GM23338 (cell line): ENCODE measurements around the gene UBQLN2. TPM values are rescaled to one million over a fixed set of nuclear protein-coding genes. Genes with fewer than 3 reads are reported as not detected.

Source experiments
- ATAC-seq: fragments of 200-7000 bp; cut with Tn5 transposase; 3 replicates; pipeline ENCODE4 v1.9.1; 2020
- DNase-seq: peaks from one replicate; pipeline ENCODE4 v3.0.0-alpha.2; 2015; ENCODE audit warnings: low spot score
- H2AFZ ChIP-seq: fragments of 200-600 bp; sonication (generic); 2 replicates; pipeline ENCODE4 v1.8.0; 2016; ENCODE audit warnings: antibody characterized with exemption, mild to moderate bottlenecking, moderate library complexity
- H3F3A ChIP-seq: fragments of 200-600 bp; sonication (generic); replicated peaks from 2 replicates; pipeline ENCODE4 v1.8.0; 2017; ENCODE audit warnings: antibody characterized with exemption, mixed run types, low read depth
- H3K27ac ChIP-seq: fragments of 200-600 bp; sonication (generic); 2 replicates; pipeline ENCODE4 v1.6.1; 2016; ENCODE audit warnings: low read depth
- H3K27me3 ChIP-seq: fragments of 200-600 bp; sonication (generic); 2 replicates; pipeline ENCODE4 v1.8.0; 2016; ENCODE audit warnings: mild to moderate bottlenecking, mixed run types, moderate library complexity; ENCODE audit not compliant: insufficient read depth
- H3K36me3 ChIP-seq: fragments of 200-600 bp; sonication (generic); 2 replicates; pipeline ENCODE4 v1.8.0; 2016; ENCODE audit warnings: mild to moderate bottlenecking; ENCODE audit not compliant: insufficient read depth
- H3K4me1 ChIP-seq: fragments of 200-600 bp; sonication (generic); 2 replicates; pipeline ENCODE4 v1.8.0; 2016; ENCODE audit warnings: mild to moderate bottlenecking, moderate library complexity; ENCODE audit not compliant: insufficient read depth
- H3K4me2 ChIP-seq: fragments of 200-600 bp; sonication (generic); 2 replicates; pipeline ENCODE4 v1.7.1; 2017; ENCODE audit warnings: mixed run types
- H3K4me3 ChIP-seq: fragments of 200-600 bp; sonication (generic); 2 replicates; pipeline ENCODE4 v1.6.1; 2016; ENCODE audit warnings: mixed run types
- H3K79me2 ChIP-seq: fragments of 200-600 bp; sonication (generic); replicated peaks from 2 replicates; pipeline ENCODE4 v1.8.0; 2017; ENCODE audit warnings: mild to moderate bottlenecking; ENCODE audit not compliant: insufficient read depth
- H3K9me2 ChIP-seq: fragments of 200-600 bp; sonication (generic); 2 replicates; pipeline ENCODE4 v1.8.0; 2017; ENCODE audit not compliant: insufficient read depth
- H4K20me1 ChIP-seq: fragments of 200-600 bp; sonication (generic); replicated peaks from 2 replicates; pipeline ENCODE4 v1.8.0; 2017; ENCODE audit warnings: mild to moderate bottlenecking; ENCODE audit not compliant: insufficient read depth
- H3K27ac Mint-ChIP-seq: 2 replicates; pipeline ENCODE4 v1.8.0; 2020; ENCODE audit warnings: inconsistent platforms, mild to moderate bottlenecking, moderate library complexity, mixed read lengths
- H3K27me3 Mint-ChIP-seq: 3 replicates; pipeline ENCODE4 v1.8.0; 2022; ENCODE audit warnings: low read depth, mild to moderate bottlenecking, moderate library complexity, mixed read lengths, inconsistent platforms; ENCODE audit not compliant: insufficient read depth, poor library complexity
- H3K36me3 Mint-ChIP-seq: 3 replicates; pipeline ENCODE4 v1.8.0; 2021; ENCODE audit warnings: low read depth, mild to moderate bottlenecking, inconsistent platforms, moderate library complexity, mixed read lengths
- H3K4me1 Mint-ChIP-seq: 3 replicates; pipeline ENCODE4 v1.8.0; 2020; ENCODE audit warnings: mild to moderate bottlenecking, inconsistent platforms, mixed read lengths
- H3K4me3 Mint-ChIP-seq: 3 replicates; pipeline ENCODE4 v1.8.0; 2021; ENCODE audit warnings: moderate library complexity, mild to moderate bottlenecking, inconsistent platforms, mixed read lengths
- H3K9me3 Mint-ChIP-seq: 3 replicates; pipeline ENCODE4 v1.8.0; 2020; ENCODE audit warnings: moderate library complexity, mild to moderate bottlenecking, inconsistent platforms, mixed read lengths
- CREB1 ChIP-seq: fragments of 250-450 bp; sonication (Bioruptor Pico); IDR thresholded peaks from 2 replicates; pipeline ENCODE4 v1.5.0; 2020; ENCODE audit warnings: low read depth, mild to moderate bottlenecking, moderate library complexity
- EZH2phosphoT487 ChIP-seq: fragments of 200-600 bp; sonication (generic); IDR thresholded peaks from one replicate; pipeline ENCODE4 v1.8.1; 2018; ENCODE audit warnings: antibody characterized with exemption; ENCODE audit not compliant: unreplicated experiment
- JUNB ChIP-seq: IDR thresholded peaks from one replicate; pipeline ENCODE4 v1.6.1; 2016; ENCODE audit warnings: antibody characterized with exemption; ENCODE audit not compliant: unreplicated experiment
- STAT1 ChIP-seq: IDR thresholded peaks from one replicate; pipeline ENCODE4 v1.6.1; 2016; ENCODE audit warnings: antibody characterized with exemption; ENCODE audit not compliant: unreplicated experiment
- ZNF114 ChIP-seq: fragments of 250-450 bp; sonication (Bioruptor Pico); IDR thresholded peaks from 2 replicates; pipeline ENCODE4 v1.5.0; 2020; ENCODE audit warnings: mild to moderate bottlenecking, moderate library complexity
- ZNF331 ChIP-seq: fragments of 250-450 bp; sonication (Bioruptor Pico); IDR thresholded peaks from 2 replicates; pipeline ENCODE4 v1.5.0; 2020; ENCODE audit warnings: low read depth, mild to moderate bottlenecking, moderate library complexity
- polyA plus RNA-seq: library from polyadenylated mRNA; unstranded; fragments of >200 nt; fragmentation: Nextera tagmentation; extraction: Ambion mirVana; gene quantifications from 2 replicates; pipeline ENCODE4 v1.2.1, GENCODE V29; 2016
- total RNA-seq: library from RNA; depleted of rRNA; stranded (reverse); fragments of >200 nt; shearing (Covaris generic); gene quantifications from 2 replicates; pipeline ENCODE4 v1.2.3, GENCODE V29; 2014
- TF ChIP-seq, protein P1 (sequence below): fragments of 250-450 bp; sonication (Bioruptor Pico); IDR thresholded peaks from 2 replicates; pipeline ENCODE4 v1.5.0; 2020; ENCODE audit warnings: mild to moderate bottlenecking, moderate library complexity
- TF ChIP-seq, protein P2 (sequence below), 2 experiments: fragments of 200-600 bp in 1 of 2; sonication (generic) in 1 of 2; conservative IDR thresholded peaks; 2 replicates each; pipeline versions ENCODE4 v1.5.1 to v1.6.1; 2016 to 2017; ENCODE audit warnings: antibody characterized with exemption in 2 of 2, low read depth in 2 of 2, mild to moderate bottlenecking in 2 of 2, moderate library complexity in 1 of 2

UBQLN2 gene
- total and polyA plus RNA-seq, 2 experiments from 2014 or later, result 21.8 to 35.7 TPM

DNA sequence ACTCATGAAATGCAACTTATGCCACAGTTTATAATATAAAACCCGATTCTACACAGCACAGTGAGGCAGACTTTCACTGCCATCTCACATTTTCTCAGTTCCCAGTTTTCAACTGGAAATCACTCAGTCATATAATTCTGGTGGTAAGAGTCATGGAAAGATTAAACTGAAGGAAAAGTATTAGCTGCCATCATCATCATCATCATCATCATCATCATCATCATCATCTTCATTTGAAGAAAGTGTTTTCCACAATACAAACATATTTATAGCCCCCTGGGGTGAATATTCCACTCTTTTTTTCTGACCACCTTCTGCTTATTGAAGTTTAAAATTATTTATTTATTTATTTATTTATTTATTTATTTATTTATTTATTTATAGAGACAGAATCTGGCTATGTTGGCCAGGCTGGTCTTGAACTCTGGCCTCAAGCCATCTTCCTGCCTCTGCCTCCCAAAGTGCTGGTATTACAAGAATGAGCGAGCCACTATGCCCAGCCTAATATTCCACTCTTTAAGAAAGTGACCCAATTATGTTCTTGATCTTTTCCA, 6.0 kb upstream of the UBQLN2 start:
- Histone ChIP-seq H3K4me2 (no peak overlapping the region), H3K27me3 (no peaks in the 10 kb centered on the region), H3K9me2 (no peaks in the 10 kb centered on the region), H4K20me1 (no peaks in the 10 kb centered on the region), H3K4me3 (no peak overlapping the region), H2AFZ (no peak overlapping the region), H3K36me3 (no peaks in the 10 kb centered on the region), H3F3A (no peaks in the 10 kb centered on the region), H3K4me1 (peaks cover 3% of the 10 kb centered on the region), H3K79me2 (no peaks in the 10 kb centered on the region), H3K27ac (no peak overlapping the region)
- Mint-ChIP-seq H3K36me3 (no peaks in the 10 kb centered on the region), H3K4me3 (no peak overlapping the region), H3K27ac (no peak overlapping the region), H3K27me3 (no peaks in the 10 kb centered on the region), H3K9me3 (no peaks in the 10 kb centered on the region), H3K4me1 (no peaks in the 10 kb centered on the region)
- TF ChIP-seq EZH2phosphoT487, result no peak
- TF ChIP-seq ZNF331, result no peak
- TF ChIP-seq, protein P1, sequence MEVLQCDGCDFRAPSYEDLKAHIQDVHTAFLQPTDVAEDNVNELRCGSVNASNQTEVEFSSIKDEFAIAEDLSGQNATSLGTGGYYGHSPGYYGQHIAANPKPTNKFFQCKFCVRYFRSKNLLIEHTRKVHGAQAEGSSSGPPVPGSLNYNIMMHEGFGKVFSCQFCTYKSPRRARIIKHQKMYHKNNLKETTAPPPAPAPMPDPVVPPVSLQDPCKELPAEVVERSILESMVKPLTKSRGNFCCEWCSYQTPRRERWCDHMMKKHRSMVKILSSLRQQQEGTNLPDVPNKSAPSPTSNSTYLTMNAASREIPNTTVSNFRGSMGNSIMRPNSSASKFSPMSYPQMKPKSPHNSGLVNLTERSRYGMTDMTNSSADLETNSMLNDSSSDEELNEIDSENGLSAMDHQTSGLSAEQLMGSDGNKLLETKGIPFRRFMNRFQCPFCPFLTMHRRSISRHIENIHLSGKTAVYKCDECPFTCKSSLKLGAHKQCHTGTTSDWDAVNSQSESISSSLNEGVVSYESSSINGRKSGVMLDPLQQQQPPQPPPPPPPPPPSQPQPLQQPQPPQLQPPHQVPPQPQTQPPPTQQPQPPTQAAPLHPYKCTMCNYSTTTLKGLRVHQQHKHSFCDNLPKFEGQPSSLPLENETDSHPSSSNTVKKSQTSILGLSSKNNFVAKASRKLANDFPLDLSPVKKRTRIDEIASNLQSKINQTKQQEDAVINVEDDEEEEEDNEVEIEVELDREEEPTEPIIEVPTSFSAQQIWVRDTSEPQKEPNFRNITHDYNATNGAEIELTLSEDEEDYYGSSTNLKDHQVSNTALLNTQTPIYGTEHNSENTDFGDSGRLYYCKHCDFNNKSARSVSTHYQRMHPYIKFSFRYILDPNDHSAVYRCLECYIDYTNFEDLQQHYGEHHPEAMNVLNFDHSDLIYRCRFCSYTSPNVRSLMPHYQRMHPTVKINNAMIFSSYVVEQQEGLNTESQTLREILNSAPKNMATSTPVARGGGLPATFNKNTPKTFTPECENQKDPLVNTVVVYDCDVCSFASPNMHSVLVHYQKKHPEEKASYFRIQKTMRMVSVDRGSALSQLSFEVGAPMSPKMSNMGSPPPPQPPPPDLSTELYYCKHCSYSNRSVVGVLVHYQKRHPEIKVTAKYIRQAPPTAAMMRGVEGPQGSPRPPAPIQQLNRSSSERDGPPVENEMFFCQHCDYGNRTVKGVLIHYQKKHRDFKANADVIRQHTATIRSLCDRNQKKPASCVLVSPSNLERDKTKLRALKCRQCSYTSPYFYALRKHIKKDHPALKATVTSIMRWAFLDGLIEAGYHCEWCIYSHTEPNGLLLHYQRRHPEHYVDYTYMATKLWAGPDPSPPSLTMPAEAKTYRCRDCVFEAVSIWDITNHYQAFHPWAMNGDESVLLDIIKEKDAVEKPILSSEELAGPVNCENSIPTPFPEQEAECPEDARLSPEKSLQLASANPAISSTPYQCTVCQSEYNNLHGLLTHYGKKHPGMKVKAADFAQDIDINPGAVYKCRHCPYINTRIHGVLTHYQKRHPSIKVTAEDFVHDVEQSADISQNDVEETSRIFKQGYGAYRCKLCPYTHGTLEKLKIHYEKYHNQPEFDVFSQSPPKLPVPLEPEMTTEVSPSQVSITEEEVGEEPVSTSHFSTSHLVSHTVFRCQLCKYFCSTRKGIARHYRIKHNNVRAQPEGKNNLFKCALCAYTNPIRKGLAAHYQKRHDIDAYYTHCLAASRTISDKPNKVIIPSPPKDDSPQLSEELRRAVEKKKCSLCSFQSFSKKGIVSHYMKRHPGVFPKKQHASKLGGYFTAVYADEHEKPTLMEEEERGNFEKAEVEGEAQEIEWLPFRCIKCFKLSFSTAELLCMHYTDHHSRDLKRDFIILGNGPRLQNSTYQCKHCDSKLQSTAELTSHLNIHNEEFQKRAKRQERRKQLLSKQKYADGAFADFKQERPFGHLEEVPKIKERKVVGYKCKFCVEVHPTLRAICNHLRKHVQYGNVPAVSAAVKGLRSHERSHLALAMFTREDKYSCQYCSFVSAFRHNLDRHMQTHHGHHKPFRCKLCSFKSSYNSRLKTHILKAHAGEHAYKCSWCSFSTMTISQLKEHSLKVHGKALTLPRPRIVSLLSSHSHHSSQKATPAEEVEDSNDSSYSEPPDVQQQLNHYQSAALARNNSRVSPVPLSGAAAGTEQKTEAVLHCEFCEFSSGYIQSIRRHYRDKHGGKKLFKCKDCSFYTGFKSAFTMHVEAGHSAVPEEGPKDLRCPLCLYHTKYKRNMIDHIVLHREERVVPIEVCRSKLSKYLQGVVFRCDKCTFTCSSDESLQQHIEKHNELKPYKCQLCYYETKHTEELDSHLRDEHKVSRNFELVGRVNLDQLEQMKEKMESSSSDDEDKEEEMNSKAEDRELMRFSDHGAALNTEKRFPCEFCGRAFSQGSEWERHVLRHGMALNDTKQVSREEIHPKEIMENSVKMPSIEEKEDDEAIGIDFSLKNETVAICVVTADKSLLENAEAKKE (CRISPR knock-in tag), result no peak
- TF ChIP-seq STAT1, result no peak
- TF ChIP-seq JUNB, result no peak
- no peak for TF ChIP-seq CREB1
- TF ChIP-seq, protein P2, sequence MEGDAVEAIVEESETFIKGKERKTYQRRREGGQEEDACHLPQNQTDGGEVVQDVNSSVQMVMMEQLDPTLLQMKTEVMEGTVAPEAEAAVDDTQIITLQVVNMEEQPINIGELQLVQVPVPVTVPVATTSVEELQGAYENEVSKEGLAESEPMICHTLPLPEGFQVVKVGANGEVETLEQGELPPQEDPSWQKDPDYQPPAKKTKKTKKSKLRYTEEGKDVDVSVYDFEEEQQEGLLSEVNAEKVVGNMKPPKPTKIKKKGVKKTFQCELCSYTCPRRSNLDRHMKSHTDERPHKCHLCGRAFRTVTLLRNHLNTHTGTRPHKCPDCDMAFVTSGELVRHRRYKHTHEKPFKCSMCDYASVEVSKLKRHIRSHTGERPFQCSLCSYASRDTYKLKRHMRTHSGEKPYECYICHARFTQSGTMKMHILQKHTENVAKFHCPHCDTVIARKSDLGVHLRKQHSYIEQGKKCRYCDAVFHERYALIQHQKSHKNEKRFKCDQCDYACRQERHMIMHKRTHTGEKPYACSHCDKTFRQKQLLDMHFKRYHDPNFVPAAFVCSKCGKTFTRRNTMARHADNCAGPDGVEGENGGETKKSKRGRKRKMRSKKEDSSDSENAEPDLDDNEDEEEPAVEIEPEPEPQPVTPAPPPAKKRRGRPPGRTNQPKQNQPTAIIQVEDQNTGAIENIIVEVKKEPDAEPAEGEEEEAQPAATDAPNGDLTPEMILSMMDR (conservative IDR thresholded peaks at IDR 0.05; ENCODE audit: low read depth in 2 of 2), result no peak
- no peak for TF ChIP-seq ZNF114 (CRISPR knock-in tag)
- DNase-seq (no peak), ATAC-seq (no peak)
